ENCODE results near the gene C22orf31.
"Not testable (repeated sequence)": the region's sequence is repeated elsewhere in the genome, so short reads cannot be mapped to it uniquely, and the experiment has no call there.

C22orf31 gene

GRCh38 chr22:29061773-29062172 lies at the start of gene C22orf31:
TSS of gene C22orf31 (minus strand) at chr22:29061831. CDS start at chr22:29061792, 39 bp downstream.
- no peak for DNase-seq (ENCODE audit: low read depth in 3 of 3)

GRCh38 chr22:29110946-29111345 lies 49.3 kb upstream of the C22orf31 start:
- DNase-seq (ENCODE audit: low read depth in 3 of 3): no peak

GRCh38 chr22:29109822-29110221 lies 48.2 kb upstream of the C22orf31 start:
- DNase-seq (ENCODE audit: low read depth in 3 of 3): no peak

GRCh38 chr22:29108137-29108536 lies 46.5 kb upstream of the C22orf31 start:
- no peak for DNase-seq (ENCODE audit: low read depth in 3 of 3)

- DNase-seq (ENCODE audit: low read depth in 3 of 3): no peak
These were observed 45.2 kb upstream of the C22orf31 start for GRCh38 chr22:29106839-29107238.

GRCh38 chr22:29105468-29105867 lies 43.8 kb upstream of the C22orf31 start:
- DNase-seq (ENCODE audit: low read depth in 3 of 3): no peak

GRCh38 chr22:29103121-29103520 lies 41.5 kb upstream of the C22orf31 start:
- DNase-seq (ENCODE audit: low read depth in 3 of 3): no peak

GRCh38 chr22:29102300-29102699 lies 40.7 kb upstream of the C22orf31 start:
- no peak for DNase-seq (ENCODE audit: low read depth in 3 of 3)

- DNase-seq (ENCODE audit: low read depth in 3 of 3): no peak
These were observed 36.7 kb upstream of the C22orf31 start for GRCh38 chr22:29098296-29098695.

- DNase-seq (ENCODE audit: low read depth in 3 of 3): no peak
These were observed 35.4 kb upstream of the C22orf31 start for GRCh38 chr22:29096736-29097669.

- DNase-seq (ENCODE audit: low read depth in 3 of 3): no peak
These were observed 33.8 kb upstream of the C22orf31 start for GRCh38 chr22:29095459-29095858.

- DNase-seq (ENCODE audit: low read depth in 3 of 3): no peak
These were observed 32.1 kb upstream of the C22orf31 start for GRCh38 chr22:29093501-29094300.

- no peak for DNase-seq (ENCODE audit: low read depth in 3 of 3)
These were observed 31.4 kb upstream of the C22orf31 start for GRCh38 chr22:29093030-29093429.

- no peak for DNase-seq (ENCODE audit: low read depth in 3 of 3)
These were observed 30.6 kb upstream of the C22orf31 start for GRCh38 chr22:29092243-29092642.

GRCh38 chr22:29090039-29090438 lies 28.4 kb upstream of the C22orf31 start:
- no peak for DNase-seq (ENCODE audit: low read depth in 3 of 3)

- DNase-seq (ENCODE audit: low read depth in 3 of 3): no peak
These were observed 27.9 kb upstream of the C22orf31 start for GRCh38 chr22:29089507-29089906.

- DNase-seq (ENCODE audit: low read depth in 3 of 3): no peak
These were observed 27.2 kb upstream of the C22orf31 start for GRCh38 chr22:29088809-29089208.

GRCh38 chr22:29087012-29087411 lies 25.4 kb upstream of the C22orf31 start:
- no peak for DNase-seq (ENCODE audit: low read depth in 3 of 3)

GRCh38 chr22:29083933-29084591 lies 22.4 kb upstream of the C22orf31 start:
- no peak for DNase-seq (ENCODE audit: low read depth in 3 of 3)

GRCh38 chr22:29083576-29083932 lies 21.9 kb upstream of the C22orf31 start:
- not testable (repeated sequence) for DNase-seq (ENCODE audit: low read depth in 3 of 3)

GRCh38 chr22:29082826-29083545 lies 21.4 kb upstream of the C22orf31 start:
- no peak for DNase-seq (ENCODE audit: low read depth in 3 of 3)

All from stimulated activated CD4-positive, alpha-beta T cell treated with anti-CD3 and anti-CD28 coated beads, TNF-alpha, amount 100 ng/mL, for 24 hours (primary cell).